AG09319 (cell line): ENCODE data around the gene PSAPL1.

ENCODE experiments used
- DNase-seq: peaks from one replicate; pipeline ENCODE4 v3.0.0-alpha.2; 2010; ENCODE audit warnings: low read depth; ENCODE audit errors: extremely low read depth
- CTCF ChIP-seq: IDR thresholded peaks from 2 replicates; pipeline ENCODE4 v1.5.1; 2011; ENCODE audit warnings: low read depth, mild to moderate bottlenecking, inconsistent platforms, low read length, moderate library complexity

The PSAPL1 gene

GRCh38 chr4:7419961-7420660 lies 14.6 kb downstream of the PSAPL1 start:
- no peak for DNase-seq
- no peak for TF ChIP-seq CTCF

GRCh38 chr4:7418131-7418943 lies 16.4 kb downstream of the PSAPL1 start:
- no peak for TF ChIP-seq CTCF
- DNase-seq: no peak

- no peak for TF ChIP-seq CTCF
Observed at GRCh38 chr4:7417639-7418038, 17.1 kb downstream of the PSAPL1 start.

GRCh38 chr4:7416745-7417432 lies 17.8 kb downstream of the PSAPL1 start:
- TF ChIP-seq CTCF: no peak
- no peak for DNase-seq

More at GRCh38 chr4:7417639-7418038, 17.1 kb downstream of the PSAPL1 start:
- no peak for DNase-seq

GRCh38 chr4:7415927-7416686 lies 18.6 kb downstream of the PSAPL1 start:
- DNase-seq: no peak
- TF ChIP-seq CTCF: no peak

GRCh38 chr4:7414736-7415510 lies 19.8 kb downstream of the PSAPL1 start:
- no peak for TF ChIP-seq CTCF
- DNase-seq: no peak
